ENCODE data around the gene CDKN2B.
"Not testable (repeated sequence)": the region's sequence is repeated elsewhere in the genome, so short reads cannot be mapped to it uniquely, and the experiment has no call there.

Gene CDKN2B

GRCh38 chr9:21968331-21969010, 40.6 kb downstream of the CDKN2B start:
- DNase-seq: no peak

GRCh38 chr9:21967702-21968101, 41.4 kb downstream of the CDKN2B start:
- DNase-seq: no peak

GRCh38 chr9:21967169-21967568, 41.9 kb downstream of the CDKN2B start:
- no peak for DNase-seq

GRCh38 chr9:21966140-21966851, 42.8 kb downstream of the CDKN2B start:
- DNase-seq: no peak

GRCh38 chr9:21965401-21965951, 43.6 kb downstream of the CDKN2B start:
- no peak for DNase-seq

- DNase-seq: no peak
Observed at GRCh38 chr9:21964925-21965385, 44.1 kb downstream of the CDKN2B start.

GRCh38 chr9:21961569-21961968, 47.5 kb downstream of the CDKN2B start:
- no peak for DNase-seq

GRCh38 chr9:21959268-21959667, 49.8 kb downstream of the CDKN2B start:
- not testable (repeated sequence) for DNase-seq

- DNase-seq: no peak
Observed at GRCh38 chr9:21958833-21959232, 50.3 kb downstream of the CDKN2B start.

Measured in NCI-H2081 (cell line).